B cell (primary cell): Measurements from ENCODE around the gene PCSK6. TPM values are rescaled to one million over a fixed set of nuclear protein-coding genes. Genes with fewer than 3 reads are reported as not detected.

ENCODE experiments used
- ATAC-seq: fragments of 200-7000 bp; cut with Tn5 transposase; one replicate; pipeline ENCODE4 v1.10.0; 2021; ENCODE audit warnings: low read depth, mild to moderate bottlenecking, moderate number of reproducible peaks, moderate library complexity
- CTCF ChIA-PET: fragments of 350-600 bp; sonication (Branson Sonifier 250); formaldehyde crosslinking; loops from one replicate; lab custom pipeline; 2021; ENCODE audit warnings: antibody characterized with exemption, inconsistent platforms; lab: Charles Lee
- POLR2A ChIA-PET: fragments of 350-600 bp; sonication (Branson Sonifier 250); formaldehyde crosslinking; loops from one replicate; lab custom pipeline; 2021; ENCODE audit warnings: antibody characterized with exemption; lab: Charles Lee
- DNase-seq: peaks from one replicate; pipeline ENCODE4 v3.0.0; 2013
- H2AFZ ChIP-seq: 2 replicates; pipeline ENCODE4 v1.6.1; 2012; ENCODE audit warnings: mild to moderate bottlenecking, low read depth, low read length; ENCODE audit not compliant: insufficient read depth, poor library complexity, severe bottlenecking
- H3K27ac ChIP-seq, 2 donors: 1 replicate in 1 of 2; 2 replicates in 1 of 2; pipeline ENCODE4 v1.5.1; 2012 to 2013; ENCODE audit warnings: low read length in 2 of 2, mild to moderate bottlenecking in 2 of 2, moderate library complexity in 1 of 2
- H3K27me3 ChIP-seq, 4 experiments: fragments of 200-600 bp in 1 of 4; sonication (generic) in 1 of 4; replicated peaks in 1 of 4; 1 replicate in 2 of 4; 2 replicates in 2 of 4; pipeline versions ENCODE4 v1.6.1 to v1.7.0; 2013 to 2016; ENCODE audit warnings: low read length in 3 of 4, mild to moderate bottlenecking in 2 of 4, mixed read lengths in 1 of 4, moderate library complexity in 1 of 4; ENCODE audit not compliant: insufficient read depth in 4 of 4, control insufficient read depth in 3 of 4; ENCODE audit errors: control extremely low read depth in 1 of 4
- H3K36me3 ChIP-seq, 2 experiments: replicated peaks in 1 of 2; 1 replicate in 1 of 2; 2 replicates in 1 of 2; pipeline versions ENCODE4 v1.6.1 to v1.7.1; 2013; ENCODE audit warnings: low read length in 1 of 2; ENCODE audit not compliant: insufficient read depth in 2 of 2, control insufficient read depth in 1 of 2; ENCODE audit errors: control extremely low read depth in 1 of 2, extremely low read depth in 1 of 2
- H3K4me1 ChIP-seq, 2 donors: fragments of 200-600 bp in 1 of 2; sonication (generic) in 1 of 2; 1 replicate in 1 of 2; 2 replicates in 1 of 2; pipeline versions ENCODE4 v1.5.1 to v1.6.1; 2013 to 2017; ENCODE audit warnings: low read length in 2 of 2; ENCODE audit not compliant: control insufficient read depth in 2 of 2, insufficient read depth in 2 of 2
- H3K4me2 ChIP-seq: replicated peaks from 2 replicates; pipeline ENCODE3; 2012; ENCODE audit warnings: mild to moderate bottlenecking, low read depth, low read length; ENCODE audit not compliant: poor library complexity, severe bottlenecking
- H3K4me3 ChIP-seq, 5 experiments: fragments of 200-600 bp in 1 of 5; sonication (generic) in 1 of 5; 1 replicate in 3 of 5; 2 replicates in 2 of 5; pipeline versions ENCODE4 v1.5.1 to v1.7.0; 2011 to 2016; ENCODE audit warnings: low read length in 4 of 5, mild to moderate bottlenecking in 4 of 5, low read depth in 2 of 5, control low read depth in 1 of 5, moderate library complexity in 1 of 5; ENCODE audit not compliant: insufficient read depth in 1 of 5; ENCODE audit errors: control extremely low read depth in 1 of 5, extremely low read depth in 1 of 5
- H3K79me2 ChIP-seq: fragments of 200-600 bp; sonication (generic); one replicate; pipeline ENCODE4 v1.6.0; 2016; ENCODE audit warnings: low read length; ENCODE audit not compliant: control insufficient read depth, insufficient read depth
- H3K9ac ChIP-seq: fragments of 200-600 bp; sonication (generic); 2 replicates; pipeline ENCODE4 v1.6.1; 2017; ENCODE audit warnings: mild to moderate bottlenecking, low read length, moderate library complexity
- H3K9me3 ChIP-seq, 3 donors: one replicate each; pipeline versions ENCODE4 v1.6.1 to v1.7.1; 2013; ENCODE audit warnings: low read length in 2 of 3; ENCODE audit not compliant: control insufficient read depth in 2 of 3, insufficient read depth in 1 of 3; ENCODE audit errors: control extremely low read depth in 1 of 3
- H4K20me1 ChIP-seq: 2 replicates; pipeline ENCODE4 v1.6.0; 2012; ENCODE audit warnings: mild to moderate bottlenecking, low read length; ENCODE audit not compliant: insufficient read depth, control insufficient read depth, poor library complexity, severe bottlenecking
- H3K27ac Mint-ChIP-seq: one replicate; pipeline ENCODE4 v1.8.0; 2021; ENCODE audit warnings: mixed read lengths
- H3K27me3 Mint-ChIP-seq: one replicate; pipeline ENCODE4 v1.8.0; 2021; ENCODE audit warnings: mixed read lengths
- H3K4me1 Mint-ChIP-seq: one replicate; pipeline ENCODE4 v1.8.0; 2021; ENCODE audit warnings: mixed read lengths
- H3K4me3 Mint-ChIP-seq: one replicate; pipeline ENCODE4 v1.8.0; 2021; ENCODE audit warnings: mixed read lengths
- H3K9me3 Mint-ChIP-seq: one replicate; pipeline ENCODE4 v1.8.0; 2022; ENCODE audit warnings: mixed read lengths; ENCODE audit not compliant: insufficient read depth
- CTCF ChIP-seq: fragments of 200-600 bp; IDR thresholded peaks from one replicate; pipeline ENCODE4 v1.8.0; 2022; ENCODE audit warnings: antibody characterized with exemption, mild to moderate bottlenecking
- EZH2 ChIP-seq: IDR thresholded peaks from 2 replicates; pipeline ENCODE4 v1.6.1; 2012; ENCODE audit warnings: borderline replicate concordance, low read depth, mild to moderate bottlenecking, moderate library complexity, low read length; ENCODE audit not compliant: insufficient read depth, poor library complexity, severe bottlenecking
- WGBS: methylation state at CpG from one replicate; pipeline ENCODE4 v1.1.5; 2013; ENCODE audit warnings: missing lambda C conversion rate; ENCODE audit not compliant: insufficient coverage; 5-methylcytosine and 5-hydroxymethylcytosine counted together
- intact Hi-C: fragments of 100-400 bp; cut with micrococcal nuclease; formaldehyde crosslinking; loops from one replicate; pipeline ENCODE4 v1.10.0; 2022
- polyA plus RNA-seq: library from polyadenylated mRNA; depleted of rRNA; stranded (reverse); fragments of >200 nt; gene quantifications from 2 replicates; pipeline ENCODE4 v1.2.3, GENCODE V29; 2012
- total RNA-seq, 2 donors: library from RNA; stranded (reverse); fragments of 120-200 nt in 1 of 2; gene quantifications; 1 replicate in 1 of 2; 2 replicates in 1 of 2; pipeline versions ENCODE4 v1.2.3 to v1.2.4, GENCODE V29; 2013 to 2022

PCSK6 gene
- total and polyA plus RNA-seq, 2 donors (not counting 1 experiment from before 2014, with no cell fraction given), result 0.66 to 1.6 TPM

GRCh38 chr15:101294731-101295606 is 194.5 kb downstream of the PCSK6 start, which contains the start of gene SNRPA1:
TSS of gene SNRPA1 (minus strand) at chr15:101295248. CDS start at chr15:101295178, 70 bp downstream.
- Histone ChIP-seq H3K9ac (peak within 1 kb of the TSS; percentile 90), H3K27ac (peak within 1 kb of the TSS; percentile 91 to 93), H3K27me3 (no peaks in the 10 kb centered on the region), H3K79me2 (peaks cover 52% of the 10 kb centered on the region), H3K4me1 (peaks cover 29 to 30% of the 10 kb centered on the region in 2 donors), H3K4me2 (peak within 1 kb of the TSS; percentile 81), H4K20me1 (peaks cover 46% of the 10 kb centered on the region), H3K36me3 (peaks cover 9 to 19% of the 10 kb centered on the region in 2 experiments), H3K9me3 (peaks cover 0 to 4% (median 0%) of the 10 kb centered on the region in 3 donors), H3K4me3 (peak within 1 kb of the TSS; percentile 70 to 96 (median 93)), H2AFZ (peak within 1 kb of the TSS; percentile 96)
- Mint-ChIP-seq H3K27ac (peak within 1 kb of the TSS; percentile 98), H3K4me1 (peaks cover 45% of the 10 kb centered on the region), H3K27me3 (no peaks in the 10 kb centered on the region), H3K4me3 (peak within 1 kb of the TSS; percentile 96), H3K9me3 (no peaks in the 10 kb centered on the region)
- DNase-seq (peak; percentile 96), ATAC-seq (peak; percentile 82)
- intact Hi-C loops, result loop anchor here (1.0 to 5.0 kb wide), 8 partner anchors 18 to 693 kb away; partner anchors contain the start of genes ASB7, CHSY1, LINS1 and SELENOS
- POLR2A ChIA-PET, result interaction anchor here (1.0 to 1.7 kb wide), 4 partner anchors 10 to 357 kb away, joined by 3 to 14 read pairs (median 3); partner anchors contain the start of genes CHSY1 and TM2D3
- under 1% methylated on average over 87 of the region's 87 CpGs for WGBS
- TF ChIP-seq EZH2, result no peak
- TF ChIP-seq CTCF, result no peak
- CTCF ChIA-PET, result interaction anchor here (0.7 to 13.9 kb wide), 10 partner anchors 9 to 429 kb away, joined by 3 to 159 read pairs (median 7); partner anchors contain the start of genes TARS3 and TM2D3
